GM18511 (cell line): ENCODE results near the gene PCNA.

Experiments
- ATAC-seq: cut with Tn5 transposase; IDR thresholded peaks from one replicate; pipeline ENCODE4 v1.9.1; 2021; ENCODE audit warnings: mild to moderate bottlenecking, moderate library complexity; ENCODE audit not compliant: unreplicated experiment

Gene PCNA

GRCh38 chr20:5069141-5069806 lies 50.5 kb downstream of the PCNA start:
- no peak for ATAC-seq

- no peak for ATAC-seq
Measured at GRCh38 chr20:5067877-5068645, 51.7 kb downstream of the PCNA start.

- ATAC-seq, result no peak
Measured at GRCh38 chr20:5065879-5066383, 53.8 kb downstream of the PCNA start.

- no peak for ATAC-seq
Measured at GRCh38 chr20:5065166-5065878, 54.4 kb downstream of the PCNA start.
